Stomach smooth muscle (tissue), 2 donors: ENCODE data around the gene OR2A5.
"Not testable (repeated sequence)": the region's sequence is repeated elsewhere in the genome, so short reads cannot be mapped to it uniquely, and the experiment has no call there.

Experiments used
- H3K27ac ChIP-seq: one replicate; pipeline ENCODE4 v1.7.0; 2013; ENCODE audit warnings: mild to moderate bottlenecking, low read length, inconsistent platforms
- H3K27me3 ChIP-seq, 2 donors: one replicate each; pipeline ENCODE4 v1.7.0; 2013; ENCODE audit warnings: low read length in 2 of 2; ENCODE audit not compliant: insufficient read depth in 2 of 2, control insufficient read depth in 1 of 2
- H3K36me3 ChIP-seq, 2 donors: one replicate each; pipeline ENCODE4 v1.7.0; 2013; ENCODE audit warnings: low read length in 2 of 2; ENCODE audit not compliant: control insufficient read depth in 2 of 2, insufficient read depth in 2 of 2
- H3K4me1 ChIP-seq: one replicate; pipeline ENCODE4 v1.7.0; 2013; ENCODE audit warnings: low read length; ENCODE audit not compliant: control insufficient read depth, insufficient read depth
- H3K4me3 ChIP-seq, 2 donors: one replicate each; pipeline ENCODE4 v1.7.0; 2013; ENCODE audit warnings: low read length in 2 of 2
- H3K9ac ChIP-seq, 2 donors: one replicate each; pipeline ENCODE4 v1.7.0; 2013; ENCODE audit warnings: low read length in 2 of 2, mild to moderate bottlenecking in 1 of 2
- H3K9me3 ChIP-seq, 2 donors: one replicate each; pipeline ENCODE4 v1.7.0; 2013; ENCODE audit warnings: low read length in 2 of 2; ENCODE audit not compliant: control insufficient read depth in 2 of 2
- donor health status: healthy.
- donor health status: Pancreatic carcinoma.

Gene OR2A5

GRCh38 chr7:144035385-144035784 lies 13.4 kb upstream of the OR2A5 start:
- H3K9me3 ChIP-seq, result no peaks in the 10 kb centered on the region
- H3K27ac ChIP-seq, result no peak overlapping the region
- H3K4me1 ChIP-seq, result no peaks in the 10 kb centered on the region
- no peak overlapping the region for H3K4me3 ChIP-seq
- no peaks in the 10 kb centered on the region for H3K36me3 ChIP-seq
- no peak overlapping the region for H3K9ac ChIP-seq
- H3K27me3 ChIP-seq, result no peaks in the 10 kb centered on the region

GRCh38 chr7:144036302-144036885 lies 12.4 kb upstream of the OR2A5 start:
- Histone ChIP-seq H3K4me1 (no peaks in the 10 kb centered on the region), H3K27ac (no peak overlapping the region), H3K9ac (no peak overlapping the region), H3K9me3 (no peaks in the 10 kb centered on the region), H3K27me3 (no peaks in the 10 kb centered on the region), H3K36me3 (no peaks in the 10 kb centered on the region), H3K4me3 (no peak overlapping the region)

- H3K27me3 ChIP-seq, result no peaks in the 10 kb centered on the region
- no peaks in the 10 kb centered on the region for H3K9me3 ChIP-seq
- H3K36me3 ChIP-seq, result no peaks in the 10 kb centered on the region
- H3K4me3 ChIP-seq, result no peak overlapping the region
- no peak overlapping the region for H3K9ac ChIP-seq
- no peak overlapping the region for H3K27ac ChIP-seq
- no peaks in the 10 kb centered on the region for H3K4me1 ChIP-seq
Observed at GRCh38 chr7:144037414-144038035, 11.2 kb upstream of the OR2A5 start.

GRCh38 chr7:144038887-144039286 lies 9.9 kb upstream of the OR2A5 start:
- no peak overlapping the region for H3K4me3 ChIP-seq

GRCh38 chr7:144049491-144049890 lies 743 bp downstream of the OR2A5 start:
- no peaks in the 10 kb centered on the region for H3K27me3 ChIP-seq
- H3K4me1 ChIP-seq, result no peaks in the 10 kb centered on the region
- peaks cover 0 to 3% of the 10 kb centered on the region in 2 donors for H3K9me3 ChIP-seq
- H3K36me3 ChIP-seq, result no peaks in the 10 kb centered on the region
- H3K9ac ChIP-seq, result no peak overlapping the region
- no peak overlapping the region for H3K4me3 ChIP-seq
- H3K27ac ChIP-seq, result no peak overlapping the region

More at GRCh38 chr7:144038887-144039286, 9.9 kb upstream of the OR2A5 start:
- no peaks in the 10 kb centered on the region for H3K4me1 ChIP-seq
- no peak overlapping the region for H3K27ac ChIP-seq
- H3K9me3 ChIP-seq, result no peaks in the 10 kb centered on the region
- H3K27me3 ChIP-seq, result no peaks in the 10 kb centered on the region
- H3K36me3 ChIP-seq, result no peaks in the 10 kb centered on the region
- no peak overlapping the region for H3K9ac ChIP-seq

- Histone ChIP-seq H3K9ac (no peak overlapping the region), H3K9me3 (peaks cover 0 to 3% of the 10 kb centered on the region in 2 donors), H3K36me3 (no peaks in the 10 kb centered on the region), H3K27me3 (no peaks in the 10 kb centered on the region), H3K4me3 (no peak overlapping the region), H3K27ac (no peak overlapping the region), H3K4me1 (no peaks in the 10 kb centered on the region)
Observed at GRCh38 chr7:144050093-144050492, 1.3 kb downstream of the OR2A5 start.

- not testable (repeated sequence) for H3K36me3 ChIP-seq, H3K9ac ChIP-seq, H3K27ac ChIP-seq, H3K9me3 ChIP-seq, H3K4me3 ChIP-seq, H3K27me3 ChIP-seq, H3K4me1 ChIP-seq
Observed at GRCh38 chr7:144050884-144051283, 2.1 kb downstream of the OR2A5 start.

GRCh38 chr7:144057954-144058353 lies 9.2 kb downstream of the OR2A5 start:
- Histone ChIP-seq H3K27ac (no peak overlapping the region), H3K27me3 (no peaks in the 10 kb centered on the region), H3K36me3 (no peaks in the 10 kb centered on the region), H3K9me3 (peaks cover 0 to 3% of the 10 kb centered on the region in 2 donors), H3K9ac (no peak overlapping the region), H3K4me3 (no peak overlapping the region), H3K4me1 (no peaks in the 10 kb centered on the region)

GRCh38 chr7:144063710-144064109 lies 15.0 kb downstream of the OR2A5 start:
- H3K4me1 ChIP-seq, result no peaks in the 10 kb centered on the region
- no peak overlapping the region for H3K9ac ChIP-seq
- no peaks in the 10 kb centered on the region for H3K36me3 ChIP-seq
- H3K27ac ChIP-seq, result no peak overlapping the region
- H3K27me3 ChIP-seq, result no peaks in the 10 kb centered on the region
- no peak overlapping the region for H3K4me3 ChIP-seq
- H3K9me3 ChIP-seq, result no peaks in the 10 kb centered on the region

- Histone ChIP-seq H3K27ac (no peak within 1 kb of the TSS), H3K27me3 (no peaks in the 10 kb centered on the region), H3K36me3 (no peaks in the 10 kb centered on the region), H3K4me3 (no peak within 1 kb of the TSS), H3K9ac (no peak within 1 kb of the TSS), H3K9me3 (no peaks in the 10 kb centered on the region), H3K4me1 (no peaks in the 10 kb centered on the region)
Observed at GRCh38 chr7:144069511-144069910, 20.8 kb downstream of the OR2A5 start, which contains the start of gene OR2A25. TSS of gene OR2A25 (plus strand) at chr7:144069811. CDS start at chr7:144074220, 4,409 bp downstream.

GRCh38 chr7:144069953-144070352 lies 21.2 kb downstream of the OR2A5 start:
- Histone ChIP-seq H3K9ac (no peak overlapping the region), H3K9me3 (no peaks in the 10 kb centered on the region), H3K36me3 (no peaks in the 10 kb centered on the region), H3K27ac (no peak overlapping the region), H3K4me1 (no peaks in the 10 kb centered on the region), H3K27me3 (no peaks in the 10 kb centered on the region), H3K4me3 (no peak overlapping the region)
